ENCODE data around the gene BBLN. TPM values are rescaled to one million over a fixed set of nuclear protein-coding genes. Genes with fewer than 3 reads are reported as not detected.

Gene BBLN
- total RNA-seq, 1 experiment from 2014 or later = 74.9 TPM

GRCh38 chr9:128211981-128212281, 51.9 kb downstream of the BBLN start:
- no peak overlapping the region for H2BK15ac ChIP-seq (ENCODE audit: low read depth, low read length)
- no peak overlapping the region for H3K4me2 ChIP-seq (ENCODE audit: insufficient read depth, insufficient read length, low read length)
- no peak overlapping the region for H3K14ac ChIP-seq (ENCODE audit: insufficient read depth, low read length)
- no peak overlapping the region for H2AK5ac ChIP-seq (ENCODE audit: insufficient read length, low read length)
- H3K4me3 Mint-ChIP-seq = no peak overlapping the region
- no peaks in the 10 kb centered on the region for H3K9me3 Mint-ChIP-seq
- H3K36me3 Mint-ChIP-seq (ENCODE audit: insufficient read depth in 1 of 3, low read depth in 3 of 3) = peaks cover 3 to 9% (median 7%) of the 10 kb centered on the region in 3 experiments; a peak in 4 of 7 replicates
- no peak overlapping the region for H3K4ac ChIP-seq (ENCODE audit: low read depth, low read length)
- no peaks in the 10 kb centered on the region for H3K23me2 ChIP-seq (ENCODE audit: insufficient read length, low read depth, low read length, poor library complexity, severe bottlenecking)
- no CpG with 5 or more reads among the region's 2 CpGs for WGBS (ENCODE audit: extremely low coverage, insufficient read length, low lambda C conversion rate)
- TF ChIP-seq, protein P1, sequence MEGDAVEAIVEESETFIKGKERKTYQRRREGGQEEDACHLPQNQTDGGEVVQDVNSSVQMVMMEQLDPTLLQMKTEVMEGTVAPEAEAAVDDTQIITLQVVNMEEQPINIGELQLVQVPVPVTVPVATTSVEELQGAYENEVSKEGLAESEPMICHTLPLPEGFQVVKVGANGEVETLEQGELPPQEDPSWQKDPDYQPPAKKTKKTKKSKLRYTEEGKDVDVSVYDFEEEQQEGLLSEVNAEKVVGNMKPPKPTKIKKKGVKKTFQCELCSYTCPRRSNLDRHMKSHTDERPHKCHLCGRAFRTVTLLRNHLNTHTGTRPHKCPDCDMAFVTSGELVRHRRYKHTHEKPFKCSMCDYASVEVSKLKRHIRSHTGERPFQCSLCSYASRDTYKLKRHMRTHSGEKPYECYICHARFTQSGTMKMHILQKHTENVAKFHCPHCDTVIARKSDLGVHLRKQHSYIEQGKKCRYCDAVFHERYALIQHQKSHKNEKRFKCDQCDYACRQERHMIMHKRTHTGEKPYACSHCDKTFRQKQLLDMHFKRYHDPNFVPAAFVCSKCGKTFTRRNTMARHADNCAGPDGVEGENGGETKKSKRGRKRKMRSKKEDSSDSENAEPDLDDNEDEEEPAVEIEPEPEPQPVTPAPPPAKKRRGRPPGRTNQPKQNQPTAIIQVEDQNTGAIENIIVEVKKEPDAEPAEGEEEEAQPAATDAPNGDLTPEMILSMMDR (conservative IDR thresholded peaks at IDR 0.05) = no peak
- H4K20me1 ChIP-seq (ENCODE audit: control insufficient read depth, insufficient read depth, insufficient read length) = no peaks in the 10 kb centered on the region
- H3K23ac ChIP-seq (ENCODE audit: insufficient read length, low read depth, low read length) = no peak overlapping the region
- no peak for DNase-seq
- no peak overlapping the region for H3K27ac ChIP-seq (ENCODE audit: insufficient read length, low read depth, low read length)
- H3K18ac ChIP-seq (ENCODE audit: insufficient read length, low read depth, low read length) = no peak overlapping the region
- H3K27me3 Mint-ChIP-seq (ENCODE audit: low read depth) = no peaks in the 10 kb centered on the region
- H2BK120ac ChIP-seq (ENCODE audit: low read depth, low read length, poor library complexity, severe bottlenecking) = no peak overlapping the region
- H3K9me3 ChIP-seq (ENCODE audit: control insufficient read depth, low read depth, low read length) = no peaks in the 10 kb centered on the region
- H4K91ac ChIP-seq (ENCODE audit: insufficient read length, low read depth, low read length) = no peak overlapping the region
- H3K27ac Mint-ChIP-seq = no peak overlapping the region
- H3T11ph ChIP-seq (ENCODE audit: low read length) = no peak overlapping the region
- no peak overlapping the region for H4K5ac ChIP-seq (ENCODE audit: insufficient read length, low read depth, low read length)
- H4K8ac ChIP-seq (replicated peaks; ENCODE audit: insufficient read length, low read depth, low read length) = no peak overlapping the region
- no peaks in the 10 kb centered on the region for H3K79me1 ChIP-seq (ENCODE audit: insufficient read depth, low read depth, low read length, poor library complexity, severe bottlenecking)
- H2BK20ac ChIP-seq (ENCODE audit: low read depth, low read length, poor library complexity, severe bottlenecking) = no peak overlapping the region
- no peak overlapping the region for H2BK5ac ChIP-seq (ENCODE audit: insufficient read length, low read length)
- H3K79me2 ChIP-seq (ENCODE audit: insufficient read depth, low read length) = no peaks in the 10 kb centered on the region
- peaks cover 0 to 5% of the 10 kb centered on the region in 2 experiments; a peak in 2 of 4 replicates for H3K4me1 Mint-ChIP-seq
- no peak overlapping the region for H2BK12ac ChIP-seq (ENCODE audit: insufficient read length, low read depth, low read length)
- no peak overlapping the region for H2AFZ ChIP-seq (ENCODE audit: low read length)
- no peak overlapping the region for H3K56ac ChIP-seq (ENCODE audit: insufficient read length, low read depth, low read length)
- no peak overlapping the region for H3K9ac ChIP-seq (ENCODE audit: extremely low read depth, insufficient read length, low read length)
- no peaks in the 10 kb centered on the region for H3K4me1 ChIP-seq (ENCODE audit: insufficient read depth, low read length)
- H3K27me3 ChIP-seq (ENCODE audit: insufficient read depth, low read length) = no peaks in the 10 kb centered on the region

Other genes with a start within 250 kb of the BBLN start
- gene ST6GALNAC4, start 243.2 kb upstream of the BBLN start, total RNA-seq (2021) = 15.4 and 16.5 TPM in 2 replicates
- 9.0 and 11.6 TPM in 2 replicates for gene PIP5KL1, start 229.5 kb upstream of the BBLN start, total RNA-seq (2021)
- gene DPM2, start 222.4 kb upstream of the BBLN start, total RNA-seq (2021) = 44.7 and 46.1 TPM in 2 replicates
- gene EEIG1, start 179.3 kb upstream of the BBLN start, total RNA-seq (2021) = 52.3 and 59.5 TPM in 2 replicates
- gene NAIF1, start 92.9 kb upstream of the BBLN start, total RNA-seq (2021) = 6.3 TPM in 2 replicates
- 16.0 and 16.9 TPM in 2 replicates for gene SLC25A25, start 92.0 kb upstream of the BBLN start, total RNA-seq (2021)
- 60.4 and 63.9 TPM in 2 replicates for gene PTGES2, start 32.5 kb upstream of the BBLN start, total RNA-seq (2021)
- not detected in 2 replicates for gene LCN2, start 10.8 kb upstream of the BBLN start, total RNA-seq (2021)
- 101 and 104 TPM in 2 replicates for gene CIZ1, start 31.3 kb downstream of the BBLN start, total RNA-seq (2021)
- gene DNM1, start 43.1 kb downstream of the BBLN start, total RNA-seq (2021) = 54.3 and 58.0 TPM in 2 replicates
- 44.2 and 51.0 TPM in 2 replicates for gene GOLGA2, start 115.7 kb downstream of the BBLN start, total RNA-seq (2021)
- 25.0 and 25.6 TPM in 2 replicates for gene SWI5, start 116.0 kb downstream of the BBLN start, total RNA-seq (2021)
- gene TRUB2, start 162.2 kb downstream of the BBLN start, total RNA-seq (2021) = 38.3 and 39.8 TPM in 2 replicates
- 34.8 and 38.4 TPM in 2 replicates for gene COQ4, start 162.6 kb downstream of the BBLN start, total RNA-seq (2021)
- 17.0 and 17.2 TPM in 2 replicates for gene SLC27A4, start 180.3 kb downstream of the BBLN start, total RNA-seq (2021)
- 46.1 and 46.6 TPM in 2 replicates for gene URM1, start 211.1 kb downstream of the BBLN start, total RNA-seq (2021)